Osteoblast (primary cell): Measurements from ENCODE around the gene EPHA1. TPM values are rescaled to one million over a fixed set of nuclear protein-coding genes. Genes with fewer than 3 reads are reported as not detected.

Experiments used
- DNase-seq: peaks from one replicate; pipeline ENCODE4 v3.0.0; 2011; ENCODE audit warnings: low spot score, mixed read lengths; ENCODE audit not compliant: insufficient read length; ENCODE audit errors: missing footprints
- H2AFZ ChIP-seq: 2 replicates; pipeline ENCODE4 v1.6.0; 2011; ENCODE audit warnings: mild to moderate bottlenecking, low read length
- H3K27ac ChIP-seq: 2 replicates; pipeline ENCODE4 v1.5.1; 2011; ENCODE audit warnings: mild to moderate bottlenecking, low read depth, low read length, moderate library complexity
- H3K27me3 ChIP-seq: 2 replicates; pipeline ENCODE4 v1.6.0; 2012; ENCODE audit warnings: mild to moderate bottlenecking, control low read depth, inconsistent platforms, low read length, moderate library complexity; ENCODE audit not compliant: insufficient read depth
- H3K36me3 ChIP-seq: 2 replicates; pipeline ENCODE4 v1.5.1; 2011; ENCODE audit warnings: mild to moderate bottlenecking, low read length, control low read depth, moderate library complexity; ENCODE audit not compliant: insufficient read depth
- H3K4me1 ChIP-seq: 2 replicates; pipeline ENCODE4 v1.5.1; 2011; ENCODE audit warnings: mild to moderate bottlenecking, low read length, control low read depth, moderate library complexity; ENCODE audit not compliant: insufficient read depth
- H3K4me2 ChIP-seq: 2 replicates; pipeline ENCODE4 v1.6.0; 2011; ENCODE audit warnings: mild to moderate bottlenecking, low read length; ENCODE audit not compliant: insufficient read depth
- H3K4me3 ChIP-seq: fragments of 200-600 bp; sonication (generic); 3 replicates; pipeline ENCODE4 v1.5.1; 2012; ENCODE audit warnings: mild to moderate bottlenecking, low read length, inconsistent platforms; ENCODE audit not compliant: insufficient read depth
- H3K79me2 ChIP-seq: 2 replicates; pipeline ENCODE4 v1.6.0; 2012; ENCODE audit warnings: mild to moderate bottlenecking, low read length, control low read depth, inconsistent platforms; ENCODE audit not compliant: insufficient read depth
- H3K9me3 ChIP-seq: 2 replicates; pipeline ENCODE4 v1.5.1; 2011; ENCODE audit warnings: low read depth, low read length, control low read depth
- H4K20me1 ChIP-seq: 2 replicates; pipeline ENCODE4 v1.6.0; 2012; ENCODE audit warnings: mild to moderate bottlenecking, low read length, control low read depth; ENCODE audit not compliant: insufficient read depth
- total RNA-seq: library from RNA; depleted of rRNA; stranded (reverse); fragments of >200 nt; gene quantifications from 2 replicates; pipeline ENCODE4 v1.2.3, GENCODE V29; 2012
- TF ChIP-seq, protein P1 (sequence below): IDR thresholded peaks from 2 replicates; pipeline ENCODE4 v1.5.1; 2011; ENCODE audit warnings: mild to moderate bottlenecking, low read depth, low read length, moderate library complexity; ENCODE audit errors: extremely low read depth

The EPHA1 gene
- total RNA-seq, 1 donor, result not detected

DNA sequence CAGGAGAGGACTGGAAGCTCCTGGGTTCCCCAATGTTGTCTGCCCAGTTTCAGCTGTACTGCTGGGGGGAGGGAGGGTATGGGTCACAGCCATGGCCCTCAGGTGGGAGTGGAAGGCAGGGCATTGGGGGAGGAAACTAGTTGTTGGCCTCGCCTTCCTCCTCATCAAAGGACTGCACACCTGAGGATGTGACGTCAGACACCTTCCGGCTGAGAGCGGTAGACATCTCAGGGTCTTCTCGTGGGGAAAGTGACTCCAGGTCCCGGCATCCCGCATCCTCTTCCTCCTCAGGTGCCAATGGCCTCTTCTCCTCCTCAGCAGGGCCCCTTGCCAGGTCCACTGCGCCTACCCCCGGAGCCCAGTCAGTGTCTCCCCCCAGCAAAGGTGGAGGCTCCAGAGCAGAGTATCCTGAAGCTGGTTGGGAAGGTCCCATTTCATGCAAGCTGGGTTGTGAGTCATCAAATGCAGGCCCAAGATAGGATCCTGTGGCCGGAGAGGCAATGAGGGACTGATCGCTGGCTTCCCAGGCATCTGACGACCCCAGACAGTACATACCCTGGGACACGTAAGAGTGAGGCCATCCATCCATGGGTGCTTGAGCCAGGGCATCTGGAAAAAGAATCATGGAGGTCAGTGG, 52.1 kb downstream of the EPHA1 start:
- no peak overlapping the region for H3K4me2 ChIP-seq
- no peaks in the 10 kb centered on the region for H3K79me2 ChIP-seq
- no peak overlapping the region for H2AFZ ChIP-seq
- no peaks in the 10 kb centered on the region for H3K9me3 ChIP-seq
- no peak overlapping the region for H3K27ac ChIP-seq
- peak; percentile 89 for DNase-seq
- H4K20me1 ChIP-seq, result no peaks in the 10 kb centered on the region
- no peaks in the 10 kb centered on the region for H3K36me3 ChIP-seq
- H3K27me3 ChIP-seq, result peaks cover 19% of the 10 kb centered on the region
- TF ChIP-seq, protein P1, sequence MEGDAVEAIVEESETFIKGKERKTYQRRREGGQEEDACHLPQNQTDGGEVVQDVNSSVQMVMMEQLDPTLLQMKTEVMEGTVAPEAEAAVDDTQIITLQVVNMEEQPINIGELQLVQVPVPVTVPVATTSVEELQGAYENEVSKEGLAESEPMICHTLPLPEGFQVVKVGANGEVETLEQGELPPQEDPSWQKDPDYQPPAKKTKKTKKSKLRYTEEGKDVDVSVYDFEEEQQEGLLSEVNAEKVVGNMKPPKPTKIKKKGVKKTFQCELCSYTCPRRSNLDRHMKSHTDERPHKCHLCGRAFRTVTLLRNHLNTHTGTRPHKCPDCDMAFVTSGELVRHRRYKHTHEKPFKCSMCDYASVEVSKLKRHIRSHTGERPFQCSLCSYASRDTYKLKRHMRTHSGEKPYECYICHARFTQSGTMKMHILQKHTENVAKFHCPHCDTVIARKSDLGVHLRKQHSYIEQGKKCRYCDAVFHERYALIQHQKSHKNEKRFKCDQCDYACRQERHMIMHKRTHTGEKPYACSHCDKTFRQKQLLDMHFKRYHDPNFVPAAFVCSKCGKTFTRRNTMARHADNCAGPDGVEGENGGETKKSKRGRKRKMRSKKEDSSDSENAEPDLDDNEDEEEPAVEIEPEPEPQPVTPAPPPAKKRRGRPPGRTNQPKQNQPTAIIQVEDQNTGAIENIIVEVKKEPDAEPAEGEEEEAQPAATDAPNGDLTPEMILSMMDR, result no peak
- H3K4me3 ChIP-seq, result no peak overlapping the region
- H3K4me1 ChIP-seq, result no peaks in the 10 kb centered on the region

DNA sequence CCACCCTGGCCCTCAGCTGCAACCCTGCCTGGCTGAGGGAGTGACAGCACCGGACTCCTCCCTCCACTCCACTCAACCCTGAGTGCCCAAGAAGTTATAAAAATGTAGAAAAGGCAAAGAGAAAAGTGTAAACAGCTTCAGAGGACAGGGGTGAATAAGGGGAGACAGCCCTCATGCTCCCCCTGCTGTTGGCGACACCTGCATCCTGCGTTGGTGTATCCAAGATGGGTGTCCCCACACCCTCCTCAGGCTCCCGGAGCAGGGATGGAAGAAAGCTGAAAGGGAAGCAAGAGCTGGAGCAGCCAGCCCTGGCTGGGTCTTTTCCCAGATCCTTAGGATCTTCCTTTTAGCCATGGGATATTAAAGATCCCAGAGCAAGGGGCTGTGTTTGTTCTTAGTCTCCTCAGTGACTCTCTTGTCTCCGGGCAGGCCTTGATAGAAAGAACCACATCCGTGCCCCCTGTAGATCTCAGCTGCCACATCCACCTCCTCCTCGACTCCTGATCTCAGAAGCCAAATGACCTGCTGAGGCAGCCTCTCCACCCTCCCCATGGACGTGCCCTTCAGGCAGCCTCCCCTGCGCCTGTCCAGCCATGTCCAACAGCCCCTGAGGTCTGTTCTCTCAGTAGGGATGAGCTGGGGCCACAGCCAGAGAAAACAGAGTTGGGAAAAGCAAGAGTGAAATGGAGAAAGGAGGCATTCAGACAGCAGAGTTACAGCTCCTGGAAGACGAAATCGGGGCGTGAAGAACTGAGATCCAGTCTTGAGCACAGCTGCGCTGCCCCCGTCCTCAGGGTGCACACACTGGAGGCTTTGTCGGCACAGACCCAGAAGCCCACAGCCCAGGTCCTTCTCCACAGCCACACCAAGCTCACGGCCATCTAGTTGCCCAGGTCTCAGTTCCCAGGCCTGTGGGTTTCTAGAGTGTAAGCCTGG, 52.9 kb downstream of the EPHA1 start:
- H3K4me3 ChIP-seq, result no peak overlapping the region
- H3K9me3 ChIP-seq, result no peaks in the 10 kb centered on the region
- peaks cover 12% of the 10 kb centered on the region for H3K27me3 ChIP-seq
- no peak overlapping the region for H3K4me2 ChIP-seq
- H3K79me2 ChIP-seq, result no peaks in the 10 kb centered on the region
- no peaks in the 10 kb centered on the region for H3K36me3 ChIP-seq
- H3K27ac ChIP-seq, result no peak overlapping the region
- DNase-seq, result peak; percentile 72
- no peak overlapping the region for H2AFZ ChIP-seq
- H3K4me1 ChIP-seq, result no peaks in the 10 kb centered on the region
- TF ChIP-seq, protein P1, result no peak
- no peaks in the 10 kb centered on the region for H4K20me1 ChIP-seq

DNA sequence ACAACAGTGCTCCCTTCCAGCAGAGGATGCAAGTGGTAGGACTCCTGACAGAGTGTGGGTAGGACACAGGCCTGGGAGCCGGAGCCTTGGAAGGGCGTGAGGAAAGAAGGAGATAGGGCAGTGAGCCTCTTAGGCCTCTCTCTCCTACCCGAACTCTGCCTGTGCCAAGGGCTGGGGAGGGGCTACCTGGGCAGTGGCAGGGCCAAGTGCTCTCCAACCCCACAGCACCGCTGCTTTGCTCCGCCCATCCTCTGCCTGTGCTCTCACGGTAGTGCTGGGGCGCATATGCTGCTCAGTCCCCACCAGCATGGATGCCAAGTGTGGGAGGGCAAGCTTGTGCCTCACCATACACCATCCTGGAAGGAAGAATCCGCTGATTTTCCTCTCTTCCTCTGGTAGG, 53.7 kb downstream of the EPHA1 start:
- no peak for DNase-seq
- H4K20me1 ChIP-seq, result no peaks in the 10 kb centered on the region
- H3K27ac ChIP-seq, result no peak overlapping the region
- H3K79me2 ChIP-seq, result no peaks in the 10 kb centered on the region
- no peak overlapping the region for H3K4me2 ChIP-seq
- H2AFZ ChIP-seq, result no peak overlapping the region
- no peak overlapping the region for H3K4me3 ChIP-seq
- no peaks in the 10 kb centered on the region for H3K9me3 ChIP-seq
- H3K27me3 ChIP-seq, result peaks cover 6% of the 10 kb centered on the region
- H3K4me1 ChIP-seq, result no peaks in the 10 kb centered on the region
- TF ChIP-seq, protein P1, result no peak
- H3K36me3 ChIP-seq, result no peaks in the 10 kb centered on the region

DNA sequence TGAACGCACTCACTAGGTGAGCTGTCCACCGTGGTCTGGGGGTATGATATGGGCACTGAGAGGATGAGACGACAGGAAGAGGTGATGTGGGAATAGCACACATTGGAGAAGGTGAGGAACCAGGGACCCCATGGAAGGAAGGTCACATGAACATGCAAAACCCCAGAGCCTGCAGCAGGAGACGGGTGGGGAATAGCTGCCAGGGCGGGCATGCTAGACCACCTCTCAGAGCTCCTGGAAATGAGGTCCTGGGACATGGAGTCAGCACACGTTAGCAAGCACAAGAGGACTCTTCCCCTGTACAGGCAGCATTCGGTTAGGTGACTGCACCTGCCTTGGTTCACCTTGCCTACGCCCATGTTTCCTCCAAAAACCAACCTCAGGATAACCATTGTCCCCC, 54.3 kb downstream of the EPHA1 start:
- TF ChIP-seq, protein P1, result no peak
- Histone ChIP-seq H3K27me3 (peaks cover 11% of the 10 kb centered on the region), H3K79me2 (no peaks in the 10 kb centered on the region)

More for the DNA sequence above, 54.3 kb downstream of the EPHA1 start:
- H3K27ac ChIP-seq, result no peak overlapping the region
- peak; percentile 54 for DNase-seq
- no peak overlapping the region for H3K4me3 ChIP-seq
- H3K4me2 ChIP-seq, result no peak overlapping the region
- no peaks in the 10 kb centered on the region for H3K9me3 ChIP-seq
- H4K20me1 ChIP-seq, result no peaks in the 10 kb centered on the region
- no peak overlapping the region for H2AFZ ChIP-seq
- H3K4me1 ChIP-seq, result no peaks in the 10 kb centered on the region
- no peaks in the 10 kb centered on the region for H3K36me3 ChIP-seq
